ENCODE measurements around the gene CREB3L2. TPM values are rescaled to one million over a fixed set of nuclear protein-coding genes. Genes with fewer than 3 reads are reported as not detected.

Gene CREB3L2
- total RNA-seq, 1 donor from 2014 or later, result 28.9 TPM

DNA sequence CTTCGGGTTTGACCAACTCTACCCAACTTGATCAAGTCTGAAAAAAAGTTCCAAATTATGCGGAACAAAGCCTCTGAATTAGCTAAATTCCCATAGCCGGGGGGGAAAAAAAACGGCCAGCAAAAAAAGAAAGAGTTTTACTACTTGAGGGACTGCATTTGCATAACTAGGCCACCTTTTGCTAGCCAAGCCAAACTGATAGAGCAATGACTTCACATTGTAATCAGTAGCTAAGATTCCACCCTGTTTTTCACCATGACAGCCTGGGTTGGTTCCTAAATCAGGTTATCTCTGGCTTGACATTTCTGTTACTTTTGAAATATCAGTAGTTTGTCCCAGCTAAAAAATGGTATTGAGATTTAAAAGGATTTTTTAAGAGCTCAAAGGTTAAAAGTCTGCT, 31.4 kb upstream of the CREB3L2 start:
- Histone ChIP-seq H3K27me3 (ENCODE audit: low read depth) (peaks cover 5% of the 10 kb centered on the region), H3K36me3 (no peaks in the 10 kb centered on the region), H3K9me3 (replicated peaks) (peaks cover 9% of the 10 kb centered on the region), H3K4me3 (no peak overlapping the region), H3K4me1 (no peaks in the 10 kb centered on the region), H3K27ac (replicated peaks) (no peak overlapping the region)
- intact Hi-C loops (cut with micrococcal nuclease), result no loop called here
- DNase-seq, result no peak
- TF ChIP-seq, protein P1, sequence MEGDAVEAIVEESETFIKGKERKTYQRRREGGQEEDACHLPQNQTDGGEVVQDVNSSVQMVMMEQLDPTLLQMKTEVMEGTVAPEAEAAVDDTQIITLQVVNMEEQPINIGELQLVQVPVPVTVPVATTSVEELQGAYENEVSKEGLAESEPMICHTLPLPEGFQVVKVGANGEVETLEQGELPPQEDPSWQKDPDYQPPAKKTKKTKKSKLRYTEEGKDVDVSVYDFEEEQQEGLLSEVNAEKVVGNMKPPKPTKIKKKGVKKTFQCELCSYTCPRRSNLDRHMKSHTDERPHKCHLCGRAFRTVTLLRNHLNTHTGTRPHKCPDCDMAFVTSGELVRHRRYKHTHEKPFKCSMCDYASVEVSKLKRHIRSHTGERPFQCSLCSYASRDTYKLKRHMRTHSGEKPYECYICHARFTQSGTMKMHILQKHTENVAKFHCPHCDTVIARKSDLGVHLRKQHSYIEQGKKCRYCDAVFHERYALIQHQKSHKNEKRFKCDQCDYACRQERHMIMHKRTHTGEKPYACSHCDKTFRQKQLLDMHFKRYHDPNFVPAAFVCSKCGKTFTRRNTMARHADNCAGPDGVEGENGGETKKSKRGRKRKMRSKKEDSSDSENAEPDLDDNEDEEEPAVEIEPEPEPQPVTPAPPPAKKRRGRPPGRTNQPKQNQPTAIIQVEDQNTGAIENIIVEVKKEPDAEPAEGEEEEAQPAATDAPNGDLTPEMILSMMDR (IDR thresholded peaks at IDR 0.05; ENCODE audit: borderline replicate concordance), result no peak

DNA sequence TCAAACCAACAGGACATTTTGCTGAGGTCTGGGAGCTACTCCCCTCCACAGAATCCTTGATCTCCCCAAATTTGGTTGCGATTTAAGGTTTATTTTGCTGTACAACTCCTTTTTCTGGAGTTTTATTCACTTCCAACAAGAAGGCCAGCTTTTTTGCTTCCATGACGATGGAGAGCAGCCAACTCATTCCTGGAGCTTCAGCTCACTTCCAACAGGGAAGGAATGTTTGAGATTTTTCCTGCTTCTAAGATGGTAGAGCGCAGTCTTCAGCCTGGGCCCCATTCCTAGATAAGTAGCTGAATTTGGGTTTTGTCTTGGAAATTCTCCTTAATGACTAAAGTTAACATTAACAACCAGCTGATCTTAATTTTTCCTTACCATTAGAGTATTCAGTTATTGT, 30.9 kb upstream of the CREB3L2 start:
- intact Hi-C loops (cut with micrococcal nuclease), result no loop called here

DNA sequence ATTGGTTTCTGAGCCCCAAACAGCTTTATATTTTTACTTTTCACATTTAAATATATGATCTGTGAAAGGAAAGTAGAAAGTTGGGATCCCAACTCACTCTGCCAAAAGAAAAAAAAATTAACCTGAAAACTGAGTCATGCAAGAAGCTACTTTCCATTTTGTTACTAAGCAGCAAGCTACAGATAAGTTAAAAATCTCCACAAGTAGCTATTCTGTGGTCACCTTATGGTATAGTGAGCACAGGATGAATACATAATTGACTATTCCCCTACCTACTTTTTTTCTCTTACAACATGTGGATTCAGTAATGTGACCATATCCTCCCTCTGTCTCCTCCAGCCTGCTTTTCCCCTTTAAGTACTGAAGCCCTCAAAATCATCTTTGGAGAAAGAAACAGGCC, 30.3 kb upstream of the CREB3L2 start:
- peaks cover 9% of the 10 kb centered on the region for H3K9me3 ChIP-seq (replicated peaks)
- TF ChIP-seq, protein P1 (IDR thresholded peaks at IDR 0.05; ENCODE audit: borderline replicate concordance), result no peak
- intact Hi-C loops (cut with micrococcal nuclease), result no loop called here
- peaks cover 1% of the 10 kb centered on the region for H3K27me3 ChIP-seq (ENCODE audit: low read depth)
- no peak overlapping the region for H3K4me3 ChIP-seq
- H3K27ac ChIP-seq (replicated peaks), result no peak overlapping the region
- DNase-seq, result no peak
- no peaks in the 10 kb centered on the region for H3K36me3 ChIP-seq
- no peaks in the 10 kb centered on the region for H3K4me1 ChIP-seq

More for the DNA sequence above, 30.9 kb upstream of the CREB3L2 start:
- Histone ChIP-seq H3K27ac (replicated peaks) (no peak overlapping the region), H3K9me3 (replicated peaks) (peaks cover 9% of the 10 kb centered on the region), H3K36me3 (no peaks in the 10 kb centered on the region), H3K27me3 (ENCODE audit: low read depth) (peaks cover 1% of the 10 kb centered on the region), H3K4me1 (no peaks in the 10 kb centered on the region), H3K4me3 (no peak overlapping the region)
- no peak for DNase-seq
- TF ChIP-seq, protein P1 (IDR thresholded peaks at IDR 0.05; ENCODE audit: borderline replicate concordance), result no peak

DNA sequence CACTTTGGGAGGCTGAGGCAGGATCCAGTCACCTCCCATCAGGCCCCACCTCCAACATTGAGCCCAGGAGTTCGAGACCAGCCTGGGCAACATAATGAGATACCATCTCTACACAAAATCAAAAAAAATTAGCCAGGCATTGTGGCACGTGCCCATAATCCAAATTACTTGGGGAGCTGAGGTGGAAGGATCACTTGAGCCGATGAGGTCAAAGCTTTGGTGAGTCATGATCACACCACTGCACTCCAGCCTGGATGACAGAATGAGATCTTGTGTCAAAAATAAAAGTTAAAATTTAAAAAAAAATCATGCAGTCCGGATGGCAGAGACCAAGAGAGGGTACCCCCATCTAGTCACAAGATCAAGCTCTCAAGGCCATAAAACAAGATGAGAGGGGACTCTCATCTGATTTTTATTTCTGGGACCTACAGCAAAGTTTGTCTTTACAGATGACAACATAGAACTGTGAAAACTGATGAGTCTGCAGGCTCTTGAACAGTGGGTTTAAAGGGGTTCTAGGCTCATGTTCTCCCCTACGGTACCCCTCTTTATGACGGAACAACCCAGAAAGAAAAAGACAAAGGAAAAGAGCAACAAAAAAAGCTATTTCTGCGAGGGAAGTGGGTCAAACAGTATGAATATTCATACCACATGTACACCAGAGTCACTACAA, 28.9 kb upstream of the CREB3L2 start:
- TF ChIP-seq, protein P1 (IDR thresholded peaks at IDR 0.05; ENCODE audit: borderline replicate concordance), result no peak
- H3K27ac ChIP-seq (replicated peaks), result no peak overlapping the region
- intact Hi-C loops (cut with micrococcal nuclease), result no loop called here
- no peak for DNase-seq
- no peak overlapping the region for H3K4me3 ChIP-seq
- no peaks in the 10 kb centered on the region for H3K36me3 ChIP-seq
- no peaks in the 10 kb centered on the region for H3K9me3 ChIP-seq (replicated peaks)
- H3K27me3 ChIP-seq (ENCODE audit: low read depth), result peaks cover 8% of the 10 kb centered on the region
- H3K4me1 ChIP-seq, result no peaks in the 10 kb centered on the region

DNA sequence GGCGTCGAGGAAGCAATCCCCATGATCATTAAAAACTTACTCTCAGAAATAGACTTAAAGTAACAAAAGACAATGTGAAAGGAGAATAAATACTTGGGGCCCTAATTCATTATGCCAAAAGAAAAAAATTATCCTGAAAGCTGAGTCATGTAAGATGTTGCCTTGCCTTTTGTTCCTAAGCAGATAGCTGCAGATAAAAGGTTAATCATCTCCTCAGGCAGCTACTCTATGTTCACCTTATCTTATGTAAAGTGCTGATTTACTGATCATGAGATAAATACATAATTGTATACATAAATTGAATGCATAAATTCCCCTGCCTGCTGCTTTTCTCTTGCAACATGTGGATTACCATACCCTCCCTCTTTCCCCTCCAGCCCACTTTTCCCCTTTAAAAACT, 28.1 kb upstream of the CREB3L2 start:
- no peaks in the 10 kb centered on the region for H3K9me3 ChIP-seq (replicated peaks)
- H3K4me1 ChIP-seq, result no peaks in the 10 kb centered on the region
- no peak for DNase-seq
- no peaks in the 10 kb centered on the region for H3K36me3 ChIP-seq
- intact Hi-C loops (cut with micrococcal nuclease), result no loop called here
- TF ChIP-seq, protein P1 (IDR thresholded peaks at IDR 0.05; ENCODE audit: borderline replicate concordance), result no peak
- peaks cover 8% of the 10 kb centered on the region for H3K27me3 ChIP-seq (ENCODE audit: low read depth)
- H3K27ac ChIP-seq (replicated peaks), result no peak overlapping the region
- H3K4me3 ChIP-seq, result no peak overlapping the region

Measured in left ventricle myocardium inferior (tissue), 1 donor.